Suprapubic skin (tissue), 4 donors: Measurements from ENCODE around the gene LRP1B.

Source experiments
- CTCF ChIP-seq, 2 donors: fragments of 200-600 bp in 1 of 2; fragments of 450-650 bp in 1 of 2; sonication (generic) in 1 of 2; IDR thresholded peaks; one replicate each; pipeline ENCODE4 v1.5.1; 2016 to 2019; ENCODE audit warnings: antibody characterized with exemption in 2 of 2, mild to moderate bottlenecking in 1 of 2, moderate library complexity in 1 of 2
- EP300 ChIP-seq: sonication (generic); formaldehyde crosslinking; IDR thresholded peaks from one replicate; pipeline ENCODE4 v1.6.1; 2017; ENCODE audit warnings: antibody characterized with exemption
- POLR2A ChIP-seq, 2 donors: fragments of 450-650 bp; IDR thresholded peaks; one replicate each; pipeline ENCODE4 v1.6.1; 2017; ENCODE audit warnings: antibody characterized with exemption in 2 of 2, mild to moderate bottlenecking in 2 of 2, moderate library complexity in 2 of 2
- POLR2AphosphoS5 ChIP-seq, 3 donors: sonication (generic); formaldehyde crosslinking; IDR thresholded peaks; one replicate each; pipeline ENCODE4 v1.6.1; 2017; ENCODE audit warnings: antibody characterized with exemption in 3 of 3

GRCh38 chr2:141611981-141612380 is 518.8 kb downstream of the LRP1B start:
- TF ChIP-seq POLR2AphosphoS5 (IDR thresholded peaks at IDR 0.05): no peak
- TF ChIP-seq CTCF (IDR thresholded peaks at IDR 0.05): no peak
- no peak for TF ChIP-seq POLR2A (IDR thresholded peaks at IDR 0.05)
- TF ChIP-seq EP300: no peak
